Activated CD8-positive, alpha-beta memory T cell treated with anti-CD3 and anti-CD28 coated beads, Interleukin-2, amount 50 U/mL, for 1 hour (primary cell): ENCODE results near the gene RAB31.

Experiments
- DNase-seq: peaks from one replicate; pipeline ENCODE4 v3.0.0-alpha.2; 2020; ENCODE audit errors: extremely low read depth

RAB31 gene

GRCh38 chr18:9865764-9866490 lies 157.8 kb downstream of the RAB31 start:
- no peak for DNase-seq

- no peak for DNase-seq
These were observed 158.5 kb downstream of the RAB31 start for GRCh38 chr18:9866627-9867026.

GRCh38 chr18:9867071-9867594 lies 159.0 kb downstream of the RAB31 start:
- no peak for DNase-seq

- no peak for DNase-seq
These were observed 161.0 kb downstream of the RAB31 start for GRCh38 chr18:9868857-9869714.

- no peak for DNase-seq
These were observed 161.8 kb downstream of the RAB31 start for GRCh38 chr18:9869715-9870430.

GRCh38 chr18:9870431-9871008 lies 162.4 kb downstream of the RAB31 start:
- no peak for DNase-seq

- DNase-seq = no peak
These were observed 163.2 kb downstream of the RAB31 start for GRCh38 chr18:9871244-9871746.

GRCh38 chr18:9872823-9873222 lies 164.7 kb downstream of the RAB31 start:
- no peak for DNase-seq

- no peak for DNase-seq
These were observed 166.6 kb downstream of the RAB31 start for GRCh38 chr18:9874728-9875127.

GRCh38 chr18:9876212-9876866 lies 168.2 kb downstream of the RAB31 start:
- DNase-seq = no peak

GRCh38 chr18:9876867-9877654 lies 169.0 kb downstream of the RAB31 start:
- DNase-seq = no peak

- DNase-seq = no peak
These were observed 169.5 kb downstream of the RAB31 start for GRCh38 chr18:9877655-9878014.

GRCh38 chr18:9878095-9878494 lies 170.0 kb downstream of the RAB31 start:
- DNase-seq = no peak

- DNase-seq = no peak
These were observed 170.7 kb downstream of the RAB31 start for GRCh38 chr18:9878783-9879242.

GRCh38 chr18:9884090-9884489 lies 176.0 kb downstream of the RAB31 start:
- DNase-seq = no peak

GRCh38 chr18:9884532-9885140 lies 176.5 kb downstream of the RAB31 start:
- DNase-seq = no peak

GRCh38 chr18:9885170-9886004 lies 177.3 kb downstream of the RAB31 start, which contains the start of gene TXNDC2:
TXNDC2 (plus strand) TSS chr18:9885973; CDS start chr18:9886681, 708 bp downstream.
- DNase-seq = no peak

- no peak for DNase-seq
These were observed 177.9 kb downstream of the RAB31 start for GRCh38 chr18:9886005-9886348.

- DNase-seq = no peak
These were observed 179.9 kb downstream of the RAB31 start for GRCh38 chr18:9887992-9888391.
